A673 (cell line): ENCODE data around the gene JUNB.

Source experiments
- EZH2 ChIP-seq: fragments of 200-600 bp; sonication (generic); IDR thresholded peaks from 2 replicates; pipeline ENCODE4 v1.6.1; 2017; ENCODE audit warnings: borderline replicate concordance, low read depth, mild to moderate bottlenecking, mixed read lengths, antibody characterized with exemption, low read length; ENCODE audit not compliant: poor library complexity, severe bottlenecking
- TF ChIP-seq, protein P1 (sequence below): fragments of 300-800, 200-600 bp; sonication (generic); conservative IDR thresholded peaks from 2 replicates; pipeline ENCODE4 v1.5.1; 2017; ENCODE audit warnings: low read depth, mild to moderate bottlenecking, antibody characterized with exemption, low read length, moderate library complexity, mixed read lengths

DNA sequence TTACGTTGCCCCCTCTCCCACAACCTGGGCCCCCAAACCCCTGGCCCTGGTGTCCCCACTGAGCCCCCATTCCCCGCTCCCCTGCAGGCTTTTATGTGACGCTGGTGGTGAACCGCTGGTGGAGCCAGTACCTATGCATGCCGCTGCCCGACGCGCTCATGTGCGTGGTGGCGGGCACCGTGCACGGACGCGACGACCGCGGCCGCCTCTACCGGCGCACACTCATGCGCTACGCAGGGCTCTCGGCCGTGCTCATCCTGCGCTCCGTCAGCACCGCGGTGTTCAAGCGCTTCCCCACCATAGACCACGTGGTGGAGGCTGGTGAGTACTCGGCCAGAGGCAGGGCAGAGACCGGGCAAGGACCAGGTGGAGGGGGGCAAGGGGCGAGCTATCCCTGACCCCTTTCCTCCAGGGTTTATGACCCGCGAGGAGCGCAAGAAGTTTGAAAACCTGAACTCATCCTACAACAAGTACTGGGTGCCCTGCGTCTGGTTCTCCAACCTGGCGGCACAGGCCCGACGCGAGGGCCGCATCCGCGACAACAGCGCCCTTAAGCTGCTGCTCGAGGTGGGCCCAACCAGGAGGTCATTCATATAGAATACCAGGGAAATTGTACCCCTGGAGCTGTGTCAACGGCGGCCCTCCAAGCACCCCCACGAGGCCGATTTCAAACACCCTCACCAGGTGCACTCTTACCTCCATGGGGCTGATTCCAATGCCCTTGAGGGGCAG, 36.7 kb upstream of the JUNB start:
- TF ChIP-seq, protein P1, sequence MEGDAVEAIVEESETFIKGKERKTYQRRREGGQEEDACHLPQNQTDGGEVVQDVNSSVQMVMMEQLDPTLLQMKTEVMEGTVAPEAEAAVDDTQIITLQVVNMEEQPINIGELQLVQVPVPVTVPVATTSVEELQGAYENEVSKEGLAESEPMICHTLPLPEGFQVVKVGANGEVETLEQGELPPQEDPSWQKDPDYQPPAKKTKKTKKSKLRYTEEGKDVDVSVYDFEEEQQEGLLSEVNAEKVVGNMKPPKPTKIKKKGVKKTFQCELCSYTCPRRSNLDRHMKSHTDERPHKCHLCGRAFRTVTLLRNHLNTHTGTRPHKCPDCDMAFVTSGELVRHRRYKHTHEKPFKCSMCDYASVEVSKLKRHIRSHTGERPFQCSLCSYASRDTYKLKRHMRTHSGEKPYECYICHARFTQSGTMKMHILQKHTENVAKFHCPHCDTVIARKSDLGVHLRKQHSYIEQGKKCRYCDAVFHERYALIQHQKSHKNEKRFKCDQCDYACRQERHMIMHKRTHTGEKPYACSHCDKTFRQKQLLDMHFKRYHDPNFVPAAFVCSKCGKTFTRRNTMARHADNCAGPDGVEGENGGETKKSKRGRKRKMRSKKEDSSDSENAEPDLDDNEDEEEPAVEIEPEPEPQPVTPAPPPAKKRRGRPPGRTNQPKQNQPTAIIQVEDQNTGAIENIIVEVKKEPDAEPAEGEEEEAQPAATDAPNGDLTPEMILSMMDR, result no peak
- no peak for TF ChIP-seq EZH2
